ENCODE data around the gene WDR5. TPM values are rescaled to one million over a fixed set of nuclear protein-coding genes. Genes with fewer than 3 reads are reported as not detected.

The WDR5 gene
- total and polyA plus RNA-seq, 2 experiments from 2014 or later = 37.0 to 56.6 TPM

DNA sequence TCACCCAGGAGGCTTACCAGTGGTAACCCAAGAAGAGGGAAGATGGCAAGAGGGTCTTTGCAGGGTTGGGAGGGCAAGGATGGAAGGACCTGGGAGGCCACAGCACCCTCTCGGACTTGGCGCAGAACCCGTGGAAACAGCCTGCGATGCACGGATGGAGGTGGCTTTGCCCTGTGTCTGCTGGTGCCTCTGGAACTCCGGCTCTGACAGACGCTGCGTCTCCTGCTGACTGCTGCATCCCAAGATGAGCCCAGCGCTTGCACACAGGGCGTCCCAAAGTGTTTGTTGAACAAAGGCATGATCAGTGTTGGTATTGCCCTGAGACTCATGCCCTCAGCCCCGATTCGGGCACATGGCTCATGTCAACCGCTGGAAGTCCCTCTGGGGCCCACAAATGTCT, 30.5 kb downstream of the WDR5 start (continued):
- no peak for TF ChIP-seq JUNB (IDR thresholded peaks at IDR 0.05; ENCODE audit: unreplicated experiment)
- TF ChIP-seq EZH2 (IDR thresholded peaks at IDR 0.05; ENCODE audit: low read depth, unreplicated experiment) = no peak
- TF ChIP-seq, protein P1, sequence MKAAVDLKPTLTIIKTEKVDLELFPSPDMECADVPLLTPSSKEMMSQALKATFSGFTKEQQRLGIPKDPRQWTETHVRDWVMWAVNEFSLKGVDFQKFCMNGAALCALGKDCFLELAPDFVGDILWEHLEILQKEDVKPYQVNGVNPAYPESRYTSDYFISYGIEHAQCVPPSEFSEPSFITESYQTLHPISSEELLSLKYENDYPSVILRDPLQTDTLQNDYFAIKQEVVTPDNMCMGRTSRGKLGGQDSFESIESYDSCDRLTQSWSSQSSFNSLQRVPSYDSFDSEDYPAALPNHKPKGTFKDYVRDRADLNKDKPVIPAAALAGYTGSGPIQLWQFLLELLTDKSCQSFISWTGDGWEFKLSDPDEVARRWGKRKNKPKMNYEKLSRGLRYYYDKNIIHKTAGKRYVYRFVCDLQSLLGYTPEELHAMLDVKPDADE (IDR thresholded peaks at IDR 0.05) = no peak
- no peak for TF ChIP-seq STAT1 (IDR thresholded peaks at IDR 0.05; ENCODE audit: unreplicated experiment)
- TF ChIP-seq, protein P2, sequence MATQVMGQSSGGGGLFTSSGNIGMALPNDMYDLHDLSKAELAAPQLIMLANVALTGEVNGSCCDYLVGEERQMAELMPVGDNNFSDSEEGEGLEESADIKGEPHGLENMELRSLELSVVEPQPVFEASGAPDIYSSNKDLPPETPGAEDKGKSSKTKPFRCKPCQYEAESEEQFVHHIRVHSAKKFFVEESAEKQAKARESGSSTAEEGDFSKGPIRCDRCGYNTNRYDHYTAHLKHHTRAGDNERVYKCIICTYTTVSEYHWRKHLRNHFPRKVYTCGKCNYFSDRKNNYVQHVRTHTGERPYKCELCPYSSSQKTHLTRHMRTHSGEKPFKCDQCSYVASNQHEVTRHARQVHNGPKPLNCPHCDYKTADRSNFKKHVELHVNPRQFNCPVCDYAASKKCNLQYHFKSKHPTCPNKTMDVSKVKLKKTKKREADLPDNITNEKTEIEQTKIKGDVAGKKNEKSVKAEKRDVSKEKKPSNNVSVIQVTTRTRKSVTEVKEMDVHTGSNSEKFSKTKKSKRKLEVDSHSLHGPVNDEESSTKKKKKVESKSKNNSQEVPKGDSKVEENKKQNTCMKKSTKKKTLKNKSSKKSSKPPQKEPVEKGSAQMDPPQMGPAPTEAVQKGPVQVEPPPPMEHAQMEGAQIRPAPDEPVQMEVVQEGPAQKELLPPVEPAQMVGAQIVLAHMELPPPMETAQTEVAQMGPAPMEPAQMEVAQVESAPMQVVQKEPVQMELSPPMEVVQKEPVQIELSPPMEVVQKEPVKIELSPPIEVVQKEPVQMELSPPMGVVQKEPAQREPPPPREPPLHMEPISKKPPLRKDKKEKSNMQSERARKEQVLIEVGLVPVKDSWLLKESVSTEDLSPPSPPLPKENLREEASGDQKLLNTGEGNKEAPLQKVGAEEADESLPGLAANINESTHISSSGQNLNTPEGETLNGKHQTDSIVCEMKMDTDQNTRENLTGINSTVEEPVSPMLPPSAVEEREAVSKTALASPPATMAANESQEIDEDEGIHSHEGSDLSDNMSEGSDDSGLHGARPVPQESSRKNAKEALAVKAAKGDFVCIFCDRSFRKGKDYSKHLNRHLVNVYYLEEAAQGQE (IDR thresholded peaks at IDR 0.05; ENCODE audit: unreplicated experiment) = no peak
- TF ChIP-seq CREB1 (CRISPR knock-in tag; IDR thresholded peaks at IDR 0.05; ENCODE audit: low read depth) = no peak

DNA sequence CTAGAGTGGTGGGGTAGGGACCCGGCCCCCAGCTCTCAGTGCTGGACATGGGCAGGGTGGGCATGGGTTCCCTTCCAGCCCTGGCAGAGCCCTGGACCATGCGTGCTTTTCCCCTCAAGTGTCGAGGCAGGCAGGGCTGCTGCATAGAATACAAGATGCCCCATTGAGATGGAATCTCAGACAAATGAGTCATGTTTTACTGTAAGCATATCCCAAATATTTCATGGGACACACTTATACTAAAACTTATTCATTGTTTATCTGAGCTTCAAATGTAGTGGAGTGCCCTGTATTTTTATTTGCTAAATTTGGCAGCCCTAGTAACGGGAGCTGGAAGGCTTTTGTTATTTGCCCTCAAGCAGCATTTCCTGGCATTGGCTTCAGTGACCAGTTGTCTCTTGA, 31.6 kb downstream of the WDR5 start:
- Histone ChIP-seq H3K9me2 (ENCODE audit: insufficient read depth) (no peaks in the 10 kb centered on the region), H3K4me2 (no peak overlapping the region), H3K79me2 (replicated peaks; ENCODE audit: insufficient read depth) (no peaks in the 10 kb centered on the region), H3K27ac (ENCODE audit: low read depth) (no peak overlapping the region), H3K36me3 (ENCODE audit: insufficient read depth) (no peaks in the 10 kb centered on the region), H3K4me3 (no peak overlapping the region), H2AFZ (no peak overlapping the region), H4K20me1 (replicated peaks; ENCODE audit: insufficient read depth) (no peaks in the 10 kb centered on the region), H3K27me3 (ENCODE audit: insufficient read depth) (0 out of 2 replicates have a peak, but pooled peaks cover 3% of the 10 kb centered on the region), H3K4me1 (ENCODE audit: insufficient read depth) (peaks cover 8% of the 10 kb centered on the region; the same call in 1 of the 2 replicates), H3F3A (replicated peaks; ENCODE audit: low read depth) (peaks cover 10% of the 10 kb centered on the region; the same call in 1 of the 2 replicates)
- no peak overlapping the region for H3K27ac Mint-ChIP-seq
- H3K4me3 Mint-ChIP-seq = no peak overlapping the region
- DNase-seq (ENCODE audit: low spot score) (no peak), ATAC-seq (no peak)
- peaks cover 25% of the 10 kb centered on the region; the same call in 2 of the 3 replicates for H3K9me3 Mint-ChIP-seq
- peaks cover 5% of the 10 kb centered on the region for H3K27me3 Mint-ChIP-seq (ENCODE audit: insufficient read depth, low read depth, poor library complexity)
- no peaks in the 10 kb centered on the region; the same call in 2 of the 3 replicates for H3K4me1 Mint-ChIP-seq
- peaks cover 21% of the 10 kb centered on the region for H3K36me3 Mint-ChIP-seq (ENCODE audit: low read depth)
- TF ChIP-seq EZH2 (IDR thresholded peaks at IDR 0.05; ENCODE audit: low read depth, unreplicated experiment) (no peak), ZNF114 (CRISPR knock-in tag; IDR thresholded peaks at IDR 0.05) (no peak), CREB1 (CRISPR knock-in tag; IDR thresholded peaks at IDR 0.05; ENCODE audit: low read depth) (no peak), STAT1 (IDR thresholded peaks at IDR 0.05; ENCODE audit: unreplicated experiment) (no peak), ZNF331 (CRISPR knock-in tag; IDR thresholded peaks at IDR 0.05; ENCODE audit: low read depth) (no peak), NANOG (IDR thresholded peaks at IDR 0.05; ENCODE audit: borderline replicate concordance) (no peak), POLR2AphosphoS5 (IDR thresholded peaks at IDR 0.05; ENCODE audit: low read depth) (no peak), EZH2phosphoT487 (IDR thresholded peaks at IDR 0.05; ENCODE audit: unreplicated experiment) (no peak), JUNB (IDR thresholded peaks at IDR 0.05; ENCODE audit: unreplicated experiment) (no peak)
- TF ChIP-seq, protein P1 (IDR thresholded peaks at IDR 0.05) = no peak
- TF ChIP-seq, protein P3, sequence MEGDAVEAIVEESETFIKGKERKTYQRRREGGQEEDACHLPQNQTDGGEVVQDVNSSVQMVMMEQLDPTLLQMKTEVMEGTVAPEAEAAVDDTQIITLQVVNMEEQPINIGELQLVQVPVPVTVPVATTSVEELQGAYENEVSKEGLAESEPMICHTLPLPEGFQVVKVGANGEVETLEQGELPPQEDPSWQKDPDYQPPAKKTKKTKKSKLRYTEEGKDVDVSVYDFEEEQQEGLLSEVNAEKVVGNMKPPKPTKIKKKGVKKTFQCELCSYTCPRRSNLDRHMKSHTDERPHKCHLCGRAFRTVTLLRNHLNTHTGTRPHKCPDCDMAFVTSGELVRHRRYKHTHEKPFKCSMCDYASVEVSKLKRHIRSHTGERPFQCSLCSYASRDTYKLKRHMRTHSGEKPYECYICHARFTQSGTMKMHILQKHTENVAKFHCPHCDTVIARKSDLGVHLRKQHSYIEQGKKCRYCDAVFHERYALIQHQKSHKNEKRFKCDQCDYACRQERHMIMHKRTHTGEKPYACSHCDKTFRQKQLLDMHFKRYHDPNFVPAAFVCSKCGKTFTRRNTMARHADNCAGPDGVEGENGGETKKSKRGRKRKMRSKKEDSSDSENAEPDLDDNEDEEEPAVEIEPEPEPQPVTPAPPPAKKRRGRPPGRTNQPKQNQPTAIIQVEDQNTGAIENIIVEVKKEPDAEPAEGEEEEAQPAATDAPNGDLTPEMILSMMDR (conservative IDR thresholded peaks at IDR 0.05; ENCODE audit: low read depth in 2 of 2) = no peak
